Uterus (tissue), 2 donors: ENCODE measurements around the gene CBX2.

Source experiments
- POLR2A ChIP-seq, 2 donors: fragments of 450-650 bp; IDR thresholded peaks; one replicate each; pipeline ENCODE4 v1.6.1; 2016; ENCODE audit warnings: antibody characterized with exemption in 2 of 2, mild to moderate bottlenecking in 1 of 2, moderate library complexity in 1 of 2
- TF ChIP-seq, protein P1 (sequence below), 4 experiments: fragments of 200-600 bp in 2 of 4; fragments of 450-650 bp in 2 of 4; sonication (generic) in 2 of 4; IDR thresholded peaks; one replicate each; pipeline ENCODE4 v1.5.1; 2016 to 2019; ENCODE audit warnings: antibody characterized with exemption in 4 of 4, mild to moderate bottlenecking in 2 of 4, moderate library complexity in 1 of 4

GRCh38 chr17:79777894-79778503, at the start of gene CBX2:
- TF ChIP-seq POLR2A (IDR thresholded peaks at IDR 0.05), result peak in 1 of 2 donors; percentile 21
- TF ChIP-seq, protein P1, sequence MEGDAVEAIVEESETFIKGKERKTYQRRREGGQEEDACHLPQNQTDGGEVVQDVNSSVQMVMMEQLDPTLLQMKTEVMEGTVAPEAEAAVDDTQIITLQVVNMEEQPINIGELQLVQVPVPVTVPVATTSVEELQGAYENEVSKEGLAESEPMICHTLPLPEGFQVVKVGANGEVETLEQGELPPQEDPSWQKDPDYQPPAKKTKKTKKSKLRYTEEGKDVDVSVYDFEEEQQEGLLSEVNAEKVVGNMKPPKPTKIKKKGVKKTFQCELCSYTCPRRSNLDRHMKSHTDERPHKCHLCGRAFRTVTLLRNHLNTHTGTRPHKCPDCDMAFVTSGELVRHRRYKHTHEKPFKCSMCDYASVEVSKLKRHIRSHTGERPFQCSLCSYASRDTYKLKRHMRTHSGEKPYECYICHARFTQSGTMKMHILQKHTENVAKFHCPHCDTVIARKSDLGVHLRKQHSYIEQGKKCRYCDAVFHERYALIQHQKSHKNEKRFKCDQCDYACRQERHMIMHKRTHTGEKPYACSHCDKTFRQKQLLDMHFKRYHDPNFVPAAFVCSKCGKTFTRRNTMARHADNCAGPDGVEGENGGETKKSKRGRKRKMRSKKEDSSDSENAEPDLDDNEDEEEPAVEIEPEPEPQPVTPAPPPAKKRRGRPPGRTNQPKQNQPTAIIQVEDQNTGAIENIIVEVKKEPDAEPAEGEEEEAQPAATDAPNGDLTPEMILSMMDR (IDR thresholded peaks at IDR 0.05), result no peak
